Measurements from ENCODE around the gene CCDC106. TPM values are rescaled to one million over a fixed set of nuclear protein-coding genes. Genes with fewer than 3 reads are reported as not detected.

The CCDC106 gene
- polyA plus RNA-seq, 1 donor (not counting 4 experiments of a cell fraction or from before 2014, with no cell fraction given), result 3.1 TPM

GRCh38 chr19:55674841-55675660 lies 27.0 kb downstream of the CCDC106 start, which contains the start of gene EPN1:
TSS of gene EPN1 (plus strand) at chr19:55675226. CDS start at chr19:55678628, 3,402 bp downstream.
- Histone ChIP-seq H3K27me3 (ENCODE audit: control insufficient read depth, extremely low read depth, insufficient read depth, low read length) (no peaks in the 10 kb centered on the region), H3K4me3 (ENCODE audit: control insufficient read depth in 2 of 3, extremely low read depth in 1 of 3, insufficient read depth in 2 of 3, low read depth in 1 of 3, low read length in 3 of 3) (peak within 1 kb of the TSS; percentile 59 to 95 (median 89)), H3K9ac (ENCODE audit: control insufficient read depth, extremely low read depth, insufficient read depth, low read length) (peak within 1 kb of the TSS; percentile 94), H4K20me1 (ENCODE audit: control insufficient read depth, extremely low read depth, insufficient read depth, low read length) (peaks cover 19% of the 10 kb centered on the region), H3K27ac (ENCODE audit: control insufficient read depth, insufficient read depth, low read length) (peak within 1 kb of the TSS; percentile 85), H3K9me1 (ENCODE audit: control insufficient read depth, extremely low read depth, insufficient read depth, low read length) (no peaks in the 10 kb centered on the region), H3K9me3 (ENCODE audit: control insufficient read depth, low read depth, low read length) (no peaks in the 10 kb centered on the region), H3K4me2 (ENCODE audit: control insufficient read depth, extremely low read depth, insufficient read depth, low read depth, low read length) (peak within 1 kb of the TSS; percentile 89), H2AFZ (ENCODE audit: control insufficient read depth, low read length) (peak within 1 kb of the TSS; percentile 52), H3K79me2 (ENCODE audit: control insufficient read depth, insufficient read depth, low read length) (peaks cover 82% of the 10 kb centered on the region), H3K36me3 (ENCODE audit: control insufficient read depth in 2 of 2, extremely low read depth in 1 of 2, insufficient read depth in 2 of 2, low read length in 2 of 2) (peaks cover 24 to 31% of the 10 kb centered on the region in 2 experiments), H3K4me1 (ENCODE audit: control insufficient read depth, extremely low read depth, insufficient read depth, low read length) (peaks cover 29% of the 10 kb centered on the region)
- FAIRE-seq (peak; percentile 63), DNase-seq (ENCODE audit: low read depth, low spot score) (peak; percentile 73)
- TF ChIP-seq EZH2 (IDR thresholded peaks at IDR 0.05; ENCODE audit: low read length) (no peak), CTCF (optimal IDR thresholded peaks at IDR 0.05 in 1 of 3, IDR thresholded peaks at IDR 0.05 in 1 of 3, conservative IDR thresholded peaks at IDR 0.05 in 1 of 3; ENCODE audit: extremely low read depth in 1 of 3, insufficient read depth in 2 of 3, low read length in 3 of 3) (no peak)
- dilution Hi-C loops (cut with MboI; ENCODE audit: extremely low pct_ligation_motif_present, low sequenced_read_pairs), result no loop called here

- H3K4me3 ChIP-seq (ENCODE audit: control insufficient read depth in 2 of 3, extremely low read depth in 1 of 3, insufficient read depth in 2 of 3, low read depth in 1 of 3, low read length in 3 of 3), result peak overlapping the region; percentile 59 to 95 (median 89)
- H3K4me1 ChIP-seq (ENCODE audit: control insufficient read depth, extremely low read depth, insufficient read depth, low read length), result peaks cover 31% of the 10 kb centered on the region
- no peak for FAIRE-seq
- H3K9me1 ChIP-seq (ENCODE audit: control insufficient read depth, extremely low read depth, insufficient read depth, low read length), result no peaks in the 10 kb centered on the region
- peaks cover 24 to 35% of the 10 kb centered on the region in 2 experiments for H3K36me3 ChIP-seq (ENCODE audit: control insufficient read depth in 2 of 2, extremely low read depth in 1 of 2, insufficient read depth in 2 of 2, low read length in 2 of 2)
- no peak for DNase-seq (ENCODE audit: low read depth, low spot score)
- peak overlapping the region; percentile 52 for H2AFZ ChIP-seq (ENCODE audit: control insufficient read depth, low read length)
- no peak for TF ChIP-seq EZH2 (IDR thresholded peaks at IDR 0.05; ENCODE audit: low read length)
- TF ChIP-seq CTCF (optimal IDR thresholded peaks at IDR 0.05 in 1 of 3, IDR thresholded peaks at IDR 0.05 in 1 of 3, conservative IDR thresholded peaks at IDR 0.05 in 1 of 3; ENCODE audit: extremely low read depth in 1 of 3, insufficient read depth in 2 of 3, low read length in 3 of 3), result no peak
- H3K27me3 ChIP-seq (ENCODE audit: control insufficient read depth, extremely low read depth, insufficient read depth, low read length), result no peaks in the 10 kb centered on the region
- no peaks in the 10 kb centered on the region for H3K9me3 ChIP-seq (ENCODE audit: control insufficient read depth, low read depth, low read length)
- dilution Hi-C loops (cut with MboI; ENCODE audit: extremely low pct_ligation_motif_present, low sequenced_read_pairs), result no loop called here
- H3K9ac ChIP-seq (ENCODE audit: control insufficient read depth, extremely low read depth, insufficient read depth, low read length), result peak overlapping the region; percentile 94
- peak overlapping the region; percentile 89 for H3K4me2 ChIP-seq (ENCODE audit: control insufficient read depth, extremely low read depth, insufficient read depth, low read depth, low read length)
- H4K20me1 ChIP-seq (ENCODE audit: control insufficient read depth, extremely low read depth, insufficient read depth, low read length), result peaks cover 16% of the 10 kb centered on the region
- H3K27ac ChIP-seq (ENCODE audit: control insufficient read depth, insufficient read depth, low read length), result peak overlapping the region; percentile 85
- H3K79me2 ChIP-seq (ENCODE audit: control insufficient read depth, insufficient read depth, low read length), result peaks cover 82% of the 10 kb centered on the region
Observed at GRCh38 chr19:55675661-55676354, 27.8 kb downstream of the CCDC106 start.

All from keratinocyte (primary cell).